ENCODE data around the gene SND1. TPM values are rescaled to one million over a fixed set of nuclear protein-coding genes. Genes with fewer than 3 reads are reported as not detected.

SND1 gene
- total and polyA plus RNA-seq, 2 donors (not counting 3 experiments of a cell fraction or from before 2014, with no cell fraction given): 116 to 249 TPM

DNA sequence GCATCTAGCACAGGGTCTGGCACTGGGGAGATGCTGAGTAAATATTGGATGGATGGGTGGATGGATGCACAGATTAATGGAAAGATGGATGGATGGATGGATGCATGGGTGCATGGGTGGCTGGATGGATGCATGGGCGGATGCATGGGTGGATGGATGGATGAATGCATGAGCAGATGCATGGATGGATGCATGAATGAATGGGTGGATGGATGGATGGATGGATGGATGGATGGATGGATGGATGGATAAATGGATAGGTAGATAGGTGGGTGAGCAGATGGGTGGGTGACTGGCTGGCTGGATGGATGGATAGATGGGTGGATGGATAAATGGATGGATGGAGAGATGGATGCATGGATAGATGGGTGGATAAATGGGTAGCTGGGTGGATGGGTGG is 39.7 kb upstream of the SND1 start:
- dilution Hi-C loops (cut with MboI; ENCODE audit: extremely low pct_ligation_motif_present, low sequenced_read_pairs): no loop called here

More for the DNA sequence above, 39.7 kb upstream of the SND1 start:
- BruUV-seq (replicated peaks): no TSS peak
- TF ChIP-seq POLR2AphosphoS5 (IDR thresholded peaks at IDR 0.05; ENCODE audit: insufficient read depth, low read depth, low read length): no peak
- TF ChIP-seq EZH2 (IDR thresholded peaks at IDR 0.05; ENCODE audit: borderline replicate concordance, low read depth, low read length, severe bottlenecking): no peak
- TF ChIP-seq, protein P1, sequence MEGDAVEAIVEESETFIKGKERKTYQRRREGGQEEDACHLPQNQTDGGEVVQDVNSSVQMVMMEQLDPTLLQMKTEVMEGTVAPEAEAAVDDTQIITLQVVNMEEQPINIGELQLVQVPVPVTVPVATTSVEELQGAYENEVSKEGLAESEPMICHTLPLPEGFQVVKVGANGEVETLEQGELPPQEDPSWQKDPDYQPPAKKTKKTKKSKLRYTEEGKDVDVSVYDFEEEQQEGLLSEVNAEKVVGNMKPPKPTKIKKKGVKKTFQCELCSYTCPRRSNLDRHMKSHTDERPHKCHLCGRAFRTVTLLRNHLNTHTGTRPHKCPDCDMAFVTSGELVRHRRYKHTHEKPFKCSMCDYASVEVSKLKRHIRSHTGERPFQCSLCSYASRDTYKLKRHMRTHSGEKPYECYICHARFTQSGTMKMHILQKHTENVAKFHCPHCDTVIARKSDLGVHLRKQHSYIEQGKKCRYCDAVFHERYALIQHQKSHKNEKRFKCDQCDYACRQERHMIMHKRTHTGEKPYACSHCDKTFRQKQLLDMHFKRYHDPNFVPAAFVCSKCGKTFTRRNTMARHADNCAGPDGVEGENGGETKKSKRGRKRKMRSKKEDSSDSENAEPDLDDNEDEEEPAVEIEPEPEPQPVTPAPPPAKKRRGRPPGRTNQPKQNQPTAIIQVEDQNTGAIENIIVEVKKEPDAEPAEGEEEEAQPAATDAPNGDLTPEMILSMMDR (IDR thresholded peaks at IDR 0.05; ENCODE audit: extremely low read depth in 1 of 2, insufficient read depth in 1 of 2, low read depth in 1 of 2, low read length in 2 of 2): no peak
- no peak for TF ChIP-seq POLR2A (IDR thresholded peaks at IDR 0.05; ENCODE audit: low read depth, low read length)
- no peak for TF ChIP-seq FOS (IDR thresholded peaks at IDR 0.05; ENCODE audit: borderline replicate concordance, insufficient read depth, low read length)
- no peak for TF ChIP-seq JUN (IDR thresholded peaks at IDR 0.05; ENCODE audit: borderline replicate concordance, insufficient read depth, insufficient read length, low read depth)
- TF ChIP-seq MYC (IDR thresholded peaks at IDR 0.05; ENCODE audit: low read depth, low read length): no peak
- TF ChIP-seq GATA2 (IDR thresholded peaks at IDR 0.05; ENCODE audit: insufficient read depth, insufficient read length, low read depth, low read length): no peak
- TF ChIP-seq, protein P2, sequence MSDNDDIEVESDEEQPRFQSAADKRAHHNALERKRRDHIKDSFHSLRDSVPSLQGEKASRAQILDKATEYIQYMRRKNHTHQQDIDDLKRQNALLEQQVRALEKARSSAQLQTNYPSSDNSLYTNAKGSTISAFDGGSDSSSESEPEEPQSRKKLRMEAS (IDR thresholded peaks at IDR 0.05; ENCODE audit: insufficient read depth, insufficient read length): no peak
- ChIA-PET CTCF (no interaction called here), POLR2A (no interaction called here)
- intact Hi-C loops (cut with micrococcal nuclease): no loop called here
- DNase-seq (ENCODE audit: low read depth, low spot score) (no peak), FAIRE-seq (no peak)
- no peaks in the 10 kb centered on the region for H3K79me2 ChIP-seq (ENCODE audit: control insufficient read depth, insufficient read depth, low read length)
- H3K27ac ChIP-seq (ENCODE audit: insufficient read depth, low read depth, low read length): no peak overlapping the region
- no peaks in the 10 kb centered on the region for H3K36me3 ChIP-seq (ENCODE audit: control insufficient read depth in 2 of 2, extremely low read depth in 1 of 2, insufficient read depth in 2 of 2, low read length in 2 of 2)
- H3K4me2 ChIP-seq (ENCODE audit: insufficient read depth, low read length): no peak overlapping the region
- peaks cover 12% of the 10 kb centered on the region in 2 experiments for H3K27me3 ChIP-seq (ENCODE audit: control insufficient read depth in 2 of 2, insufficient read depth in 2 of 2, low read length in 2 of 2)
- H4K20me1 ChIP-seq (replicated peaks; ENCODE audit: control insufficient read depth, extremely low read depth, insufficient read depth, low read length): no peaks in the 10 kb centered on the region
- H3K4me3 ChIP-seq (replicated peaks in 1 of 3; ENCODE audit: insufficient read depth in 1 of 3, low read depth in 1 of 3, low read length in 3 of 3): no peak overlapping the region
- no peak overlapping the region for H3K9ac ChIP-seq (replicated peaks; ENCODE audit: extremely low read depth, insufficient read depth, low read length)
- H3K9me1 ChIP-seq (replicated peaks; ENCODE audit: control insufficient read depth, extremely low read depth, insufficient read depth, low read length): no peaks in the 10 kb centered on the region
- no peak overlapping the region for H2AFZ ChIP-seq (ENCODE audit: low read depth, low read length)
- no peaks in the 10 kb centered on the region for H3K4me1 ChIP-seq (ENCODE audit: control insufficient read depth, extremely low read depth, insufficient read depth, low read length)
- no peaks in the 10 kb centered on the region for H3K9me3 ChIP-seq (replicated peaks; ENCODE audit: control insufficient read depth, insufficient read depth, low read length)

Data from endothelial cell of umbilical vein (primary cell).